GM12892 (cell line): ENCODE results near the gene DIP2B.

Experiments
- POLR2A ChIP-seq: IDR thresholded peaks from 2 replicates; pipeline ENCODE4 v1.6.1; 2011; ENCODE audit warnings: low read depth, low read length, control low read depth
- POLR2AphosphoS5 ChIP-seq: IDR thresholded peaks from 2 replicates; pipeline ENCODE4 v1.6.1; 2011; ENCODE audit warnings: low read depth, low read length, control low read depth

DNA sequence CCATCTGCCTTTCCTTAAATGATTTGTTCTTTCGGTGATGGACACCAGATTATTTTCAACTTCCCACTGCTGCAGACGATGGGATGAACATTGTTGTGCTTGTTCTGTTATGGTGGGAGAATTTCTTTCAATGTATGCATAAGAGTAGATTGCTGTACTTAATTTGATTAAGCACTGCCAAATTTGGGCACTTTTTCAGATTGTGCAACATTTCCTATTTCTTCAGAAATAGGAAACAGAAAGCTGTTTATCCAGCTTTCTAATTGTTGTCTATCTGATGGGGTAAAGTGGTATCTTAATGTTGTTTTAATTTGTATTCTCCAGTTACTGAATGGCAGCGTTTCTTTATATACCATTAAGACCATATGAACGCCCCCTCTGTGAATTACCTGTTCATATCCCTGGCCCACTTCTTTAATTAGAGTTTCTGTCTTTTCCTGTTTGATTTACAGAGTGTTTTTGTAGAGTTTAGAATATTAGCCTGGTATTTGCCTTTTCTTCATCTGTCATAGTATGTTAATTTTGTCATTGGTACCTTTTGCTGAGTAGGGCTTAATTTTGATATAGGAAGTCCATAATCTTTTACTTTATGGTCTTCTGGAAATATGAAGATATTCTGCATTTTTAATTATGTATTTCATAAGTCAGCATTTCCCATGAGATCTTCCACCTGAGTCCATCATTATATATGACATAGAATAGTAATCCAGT is 59.6 kb downstream of the DIP2B start:
- TF ChIP-seq POLR2AphosphoS5 (no peak), POLR2A (no peak)
